ENCODE measurements around the gene EDAR.

GRCh38 chr2:108968619-108969018 is 20.4 kb downstream of the EDAR start:
- TF ChIP-seq FOXP2 (optimal IDR thresholded peaks at IDR 0.05; ENCODE audit: borderline replicate concordance, extremely low read depth, extremely low read length, insufficient read depth) (no peak), POLR2AphosphoS5 (IDR thresholded peaks at IDR 0.05; ENCODE audit: low read depth, low read length) (no peak), REST (IDR thresholded peaks at IDR 0.05; ENCODE audit: insufficient read depth in 1 of 2, low read depth in 2 of 2, low read length in 2 of 2) (no peak)
